ENCODE results near the gene DIP2C.

Gene DIP2C

DNA sequence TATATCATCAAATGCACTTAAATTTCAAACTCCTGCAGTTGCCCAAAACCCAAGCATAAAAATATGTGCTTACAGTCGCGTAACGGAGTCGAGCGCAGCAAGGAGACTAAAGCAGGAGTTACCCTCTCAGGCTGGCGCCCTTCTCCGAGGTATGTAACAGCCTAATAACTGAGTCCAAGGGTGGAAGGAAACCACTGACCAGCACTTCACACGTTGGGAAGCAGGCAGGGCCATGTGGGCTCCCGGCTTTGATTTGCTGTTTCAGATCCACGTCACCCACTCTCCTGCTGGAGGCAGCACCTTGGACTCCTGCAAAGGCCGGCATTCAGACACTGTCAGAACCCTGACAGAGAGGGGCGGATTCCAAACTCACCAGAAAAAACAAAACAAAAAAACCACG, 123.8 kb downstream of the DIP2C start:
- FAIRE-seq: no peak

DNA sequence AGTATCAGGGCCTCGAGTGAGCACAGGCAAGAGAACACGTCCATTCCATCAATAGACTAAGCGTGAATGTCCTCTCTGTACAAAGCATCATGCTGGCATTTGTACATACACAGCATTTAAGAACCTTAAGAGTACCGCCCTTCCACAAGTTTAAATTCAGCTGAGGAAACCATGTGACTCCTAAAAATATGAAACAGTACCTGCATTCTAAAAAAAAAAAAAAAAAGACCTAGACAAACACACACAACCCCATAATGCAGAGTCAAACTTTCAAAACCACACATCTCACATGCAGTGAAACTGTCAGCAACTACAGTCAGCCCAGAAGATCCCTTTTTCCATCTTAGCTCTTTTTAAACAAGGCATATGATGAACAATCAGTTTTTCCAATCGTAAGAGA, 124.3 kb downstream of the DIP2C start:
- no peak for FAIRE-seq

DNA sequence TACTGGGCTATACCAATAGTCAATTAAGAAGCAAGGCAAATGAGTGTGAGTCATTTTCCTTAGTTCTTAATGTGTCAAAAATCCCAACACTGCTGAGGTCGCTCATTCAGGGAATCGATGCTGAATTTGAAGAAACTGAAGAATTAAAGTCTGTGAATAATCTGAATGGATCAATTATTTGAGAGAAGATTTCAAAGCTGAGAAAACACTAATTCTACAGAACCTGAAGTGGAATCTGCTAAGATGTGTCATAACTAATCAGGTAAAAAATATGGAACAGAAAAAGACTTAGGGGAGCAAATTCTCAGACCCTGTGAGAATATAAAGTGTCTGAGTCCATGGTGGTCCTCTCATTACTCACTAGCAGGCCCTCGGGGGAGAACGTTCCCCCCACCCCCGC, 125.6 kb downstream of the DIP2C start:
- FAIRE-seq: no peak

DNA sequence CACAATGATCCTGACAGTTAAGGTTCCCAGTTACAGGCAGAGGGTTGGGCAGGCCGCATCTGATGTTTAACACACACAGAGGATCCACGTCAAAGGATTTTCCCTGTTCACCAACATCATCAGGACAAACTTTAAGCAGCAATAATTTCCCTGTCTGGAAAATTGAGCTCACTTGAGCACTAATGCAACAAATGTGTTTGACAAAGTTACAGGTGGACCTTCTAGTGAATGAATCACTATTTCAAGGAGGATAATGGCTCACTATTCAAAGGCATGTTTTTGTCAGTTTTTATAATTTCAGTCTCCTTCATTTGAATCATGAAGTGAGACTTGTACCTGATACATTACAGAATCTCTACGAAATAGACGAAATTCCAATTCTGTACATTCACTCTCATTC, 127.3 kb downstream of the DIP2C start:
- FAIRE-seq: no peak

DNA sequence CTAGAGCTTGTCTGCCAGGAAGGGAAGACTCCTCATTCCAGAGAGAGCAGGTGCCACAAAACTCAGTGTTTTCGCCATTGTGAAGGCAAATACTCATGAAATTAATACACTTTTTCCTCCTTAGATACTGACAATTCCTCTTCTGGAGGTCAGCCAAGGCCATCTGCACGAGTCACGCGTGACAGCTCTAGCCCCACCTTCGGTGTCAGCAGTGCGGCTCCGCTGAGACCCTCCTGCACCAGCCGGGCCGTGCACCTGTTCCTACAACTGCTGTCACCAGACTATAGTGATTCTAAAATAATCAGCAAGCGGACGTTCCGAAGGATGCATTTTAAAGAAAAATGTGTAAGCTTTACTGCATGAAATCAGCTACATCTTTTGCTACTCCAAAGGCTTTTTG, 127.7 kb downstream of the DIP2C start:
- no peak for FAIRE-seq

DNA sequence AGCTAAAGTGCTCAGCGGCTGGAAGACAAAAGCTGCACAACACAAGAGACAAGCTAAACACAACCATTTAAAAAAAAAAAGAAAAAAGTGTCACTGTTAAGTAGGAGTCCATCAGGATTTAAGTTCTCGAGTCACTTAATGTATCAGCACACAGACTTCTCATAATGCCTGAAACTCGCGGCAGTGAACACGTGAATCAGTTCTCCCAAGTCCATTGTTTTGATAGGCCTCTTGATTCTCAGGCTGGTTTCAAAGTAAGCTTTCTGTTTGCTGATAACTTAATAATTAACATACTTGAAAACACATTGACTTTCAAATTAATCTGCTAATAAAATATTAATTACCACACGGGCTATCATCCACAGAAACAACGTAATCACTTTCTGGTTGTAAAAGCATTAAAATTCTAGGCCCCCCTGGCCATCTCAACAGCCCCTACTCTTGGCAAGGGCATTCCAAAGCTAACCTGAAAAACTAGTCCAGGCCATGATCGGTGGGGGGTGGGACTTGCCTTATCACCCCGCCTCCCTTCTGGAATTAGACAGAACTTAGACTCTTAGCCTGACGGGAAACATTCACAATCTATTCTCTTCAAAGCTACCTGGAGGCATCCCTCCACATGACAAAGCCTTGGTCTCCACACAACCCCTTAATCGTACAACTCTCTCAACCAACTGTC, 129.0 kb downstream of the DIP2C start:
- FAIRE-seq: no peak

DNA sequence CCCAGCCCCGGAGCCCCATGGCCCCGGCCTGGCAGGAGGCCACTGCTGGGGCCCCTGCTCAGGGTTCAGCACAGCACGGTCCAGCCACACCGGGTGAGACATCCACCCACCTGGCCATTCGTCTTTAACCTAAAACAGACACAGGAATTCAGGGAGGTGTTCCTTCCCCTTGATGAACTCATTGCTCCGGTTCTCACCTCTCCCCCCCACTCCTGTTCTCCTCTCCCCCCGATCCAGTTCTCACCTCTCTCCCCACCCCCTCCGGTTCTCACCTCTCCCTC, 129.8 kb downstream of the DIP2C start:
- no peak for FAIRE-seq

DNA sequence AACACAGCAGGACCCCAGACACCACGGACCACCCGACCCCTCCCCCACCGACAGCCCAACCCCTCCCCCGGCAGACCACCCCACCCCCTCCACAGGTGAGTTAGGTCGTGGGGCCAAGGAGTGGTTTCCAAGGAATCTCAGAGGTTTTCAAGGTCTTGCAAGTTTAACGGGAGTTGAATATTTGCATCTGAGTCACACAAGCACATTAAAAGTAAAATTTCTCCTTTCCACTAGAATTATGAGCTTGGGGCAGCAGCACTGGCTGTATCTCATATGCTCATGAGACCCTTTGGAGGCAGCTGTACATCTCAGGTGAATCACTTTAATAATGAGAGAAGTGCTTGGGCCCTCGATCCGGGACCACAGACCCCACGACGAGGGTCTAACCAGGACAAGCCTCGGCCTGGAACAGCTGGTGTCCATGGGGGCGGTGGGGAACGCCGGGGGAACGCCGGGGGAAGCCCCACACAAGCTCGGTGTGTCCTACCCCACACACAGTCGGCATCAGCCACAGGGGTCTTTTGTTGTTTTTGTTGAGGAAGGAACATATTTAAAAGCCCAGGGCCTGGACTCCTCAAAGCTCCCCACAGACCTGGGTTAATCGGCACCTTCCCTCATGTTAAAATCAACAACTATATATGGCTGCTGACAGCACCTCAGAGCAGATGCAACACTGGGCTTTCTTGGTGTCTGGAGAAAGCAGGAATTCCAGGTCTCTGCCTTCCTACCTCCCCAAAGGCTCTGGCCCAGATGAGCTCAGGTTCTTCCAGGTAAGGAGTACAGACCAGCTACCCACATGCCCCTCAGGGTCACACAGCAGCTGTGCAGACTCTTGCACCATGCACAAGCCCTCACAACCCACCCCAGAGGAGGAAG, 130.3 kb downstream of the DIP2C start:
- no peak for FAIRE-seq

DNA sequence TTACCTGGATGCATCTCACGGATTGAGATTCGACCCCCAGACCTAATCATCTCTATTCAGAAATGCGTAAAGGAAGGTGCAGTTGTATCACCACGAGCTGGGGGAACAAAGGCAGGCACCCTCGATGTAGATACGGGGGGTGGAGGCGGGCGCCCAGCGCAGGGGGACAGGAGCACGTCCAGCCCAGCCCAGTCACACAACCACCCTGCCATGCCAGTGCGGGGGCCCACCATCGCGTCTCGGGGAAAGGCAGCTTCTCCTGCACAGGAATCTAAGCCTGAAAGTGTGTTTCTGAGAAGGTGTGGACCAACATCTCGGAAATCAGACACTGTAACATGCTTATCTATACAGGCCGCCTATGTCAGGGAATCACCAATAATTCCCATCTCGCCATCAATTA, 131.1 kb downstream of the DIP2C start:
- FAIRE-seq: no peak

DNA sequence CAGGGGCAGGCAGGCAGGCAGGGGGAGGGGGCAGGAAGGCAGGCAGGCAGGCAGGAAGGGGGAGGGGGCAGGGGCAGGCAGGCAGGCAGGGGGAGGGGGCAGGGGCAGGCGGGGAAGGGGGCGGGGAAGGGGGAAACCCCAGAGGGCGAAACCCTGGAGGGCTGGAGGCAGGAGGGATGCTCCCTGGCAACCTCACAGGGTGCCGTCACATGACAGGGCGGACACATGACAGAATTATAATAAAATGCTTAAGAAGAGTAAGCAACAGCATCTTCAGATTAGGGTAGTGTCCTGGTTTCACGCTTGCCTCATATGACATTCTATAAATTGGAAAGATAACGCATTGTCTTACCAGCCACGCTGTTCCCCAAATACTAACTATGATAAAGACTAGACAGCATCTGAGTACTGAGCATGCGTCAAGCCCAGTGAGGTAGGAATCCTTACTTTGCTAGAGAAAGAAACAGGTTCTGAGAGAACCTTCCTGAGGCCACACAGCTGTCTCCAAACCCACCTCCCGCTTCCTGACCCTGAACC, 131.6 kb downstream of the DIP2C start:
- no peak for FAIRE-seq

DNA sequence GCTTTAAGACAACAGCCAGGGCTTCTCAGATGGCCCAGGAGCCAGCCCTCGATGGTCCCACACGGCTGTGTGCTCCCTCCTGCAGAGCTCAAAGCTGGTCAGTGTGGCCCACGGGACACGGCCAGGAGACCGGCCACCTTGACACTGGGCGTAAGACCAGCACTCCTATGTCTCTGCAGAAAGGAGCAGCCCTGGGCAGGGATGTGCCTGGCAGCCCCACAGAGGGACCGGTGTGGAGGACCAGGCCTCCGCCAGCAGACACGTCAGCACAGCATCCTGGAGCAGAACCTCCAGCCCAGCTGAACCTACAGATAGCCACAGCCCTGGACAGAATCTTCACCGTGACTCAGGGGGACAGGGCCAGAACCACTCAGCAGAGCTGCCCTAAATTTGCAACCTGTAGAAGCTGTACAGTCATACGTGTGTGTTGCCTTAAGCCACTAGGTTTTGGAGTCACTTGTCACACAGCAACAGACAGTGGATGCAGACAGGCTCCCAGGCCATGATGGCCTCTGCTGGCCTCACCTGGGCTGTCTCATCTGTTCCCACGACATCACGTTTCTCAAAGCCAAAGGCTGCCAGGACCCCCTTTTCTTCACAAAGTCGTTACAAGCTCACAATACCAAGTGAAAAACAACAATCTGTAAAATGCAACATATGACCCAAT, 132.4 kb downstream of the DIP2C start:
- FAIRE-seq: no peak

DNA sequence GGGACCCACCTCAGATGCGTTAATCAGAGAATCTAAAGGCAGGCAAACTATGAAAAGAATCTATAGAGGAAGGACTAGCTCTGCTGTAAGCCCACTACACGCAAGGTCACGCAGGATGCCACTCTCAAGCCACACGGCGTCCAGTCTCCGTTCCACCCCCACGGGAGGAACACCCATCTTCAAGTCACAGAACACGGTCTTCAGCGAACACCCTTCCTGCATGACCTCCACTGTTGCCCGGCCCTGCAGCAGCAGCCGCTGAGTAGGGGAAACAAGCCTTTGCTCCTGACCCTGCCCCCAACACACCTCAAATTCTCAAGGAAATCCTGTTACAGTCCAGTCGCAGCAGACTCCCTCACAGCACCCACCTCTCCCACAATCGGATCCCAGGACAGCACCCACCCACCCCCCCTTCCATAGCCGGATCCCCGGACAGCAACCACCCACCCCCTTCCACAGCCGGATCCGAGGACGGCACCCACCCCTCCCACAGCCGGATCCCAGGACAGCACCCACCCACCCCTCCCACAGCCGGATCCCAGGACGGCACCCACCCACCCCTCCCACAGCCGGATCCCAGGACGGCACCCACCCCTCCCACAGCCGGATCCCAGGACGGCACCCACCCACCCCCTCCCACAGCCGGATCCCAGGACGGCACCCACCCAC, 133.7 kb downstream of the DIP2C start:
- FAIRE-seq: no peak

DNA sequence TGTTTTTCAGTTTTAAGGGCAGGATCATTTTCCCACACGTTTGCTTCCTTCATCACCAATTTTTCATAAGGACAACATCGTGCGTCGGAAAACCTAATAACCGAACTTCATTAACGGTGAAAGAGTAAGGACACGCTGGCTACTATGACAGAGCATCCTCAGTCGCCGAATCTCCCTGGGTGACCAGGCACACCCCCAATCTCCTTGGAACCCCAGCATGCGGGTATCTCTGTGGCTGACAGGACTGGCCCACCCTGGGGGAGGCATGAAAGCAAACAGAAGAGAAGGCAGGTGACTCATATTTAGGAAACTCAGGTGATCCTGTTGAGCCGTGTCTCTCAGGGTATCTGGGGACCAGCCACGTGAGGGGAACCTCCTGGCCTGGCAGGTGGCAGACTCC, 134.2 kb downstream of the DIP2C start:
- FAIRE-seq: no peak

DNA sequence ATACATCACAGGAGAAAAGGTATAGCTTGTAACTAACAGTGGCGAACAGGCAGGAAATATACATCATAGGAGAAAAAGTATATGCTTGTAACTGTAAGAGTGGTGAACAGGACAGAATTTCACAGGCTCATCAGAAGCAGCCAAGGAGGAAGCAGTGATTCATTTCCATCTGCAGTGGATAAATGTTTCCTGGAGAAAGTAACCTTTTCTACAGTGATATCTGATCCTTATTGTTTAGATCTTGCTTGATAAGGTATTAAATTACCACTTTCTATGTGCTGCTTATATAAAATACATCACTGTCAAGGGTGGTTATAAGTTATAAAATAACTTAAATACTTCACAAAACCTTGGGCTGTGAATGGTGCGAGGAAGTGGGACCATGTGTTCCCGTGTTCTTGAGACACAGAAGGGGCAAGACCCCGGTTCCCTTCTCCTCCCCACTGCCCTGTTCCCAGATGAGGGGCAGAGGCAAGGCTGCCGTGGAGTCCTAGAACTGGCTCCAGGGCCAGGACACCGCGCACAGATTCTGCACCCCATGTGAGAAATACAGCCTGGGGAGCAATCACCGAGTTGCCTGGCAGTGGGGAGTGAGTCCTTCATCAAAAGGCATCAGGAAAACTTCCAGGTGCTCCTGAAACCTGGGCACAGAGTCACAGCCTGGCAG, 135.2 kb downstream of the DIP2C start:
- FAIRE-seq: no peak

DNA sequence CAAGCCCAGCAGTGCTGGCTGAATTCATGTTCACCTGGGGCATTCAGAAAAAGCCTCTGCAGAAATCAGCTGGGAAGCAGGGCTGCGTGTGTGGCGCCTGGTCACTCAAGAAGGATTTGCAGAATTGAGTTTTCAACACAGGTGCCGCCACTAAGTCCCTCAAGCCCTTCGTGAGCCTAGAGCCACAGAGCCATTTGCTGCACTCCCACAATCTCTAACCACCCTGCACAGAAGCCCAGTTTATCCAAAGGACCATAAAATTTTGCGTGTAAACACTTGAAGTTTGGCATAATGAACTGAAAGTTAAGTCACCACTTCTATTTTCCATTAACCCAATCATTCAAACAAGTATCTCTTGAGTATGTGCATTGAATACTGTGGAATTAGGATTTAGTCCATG, 136.2 kb downstream of the DIP2C start:
- FAIRE-seq: no peak

DNA sequence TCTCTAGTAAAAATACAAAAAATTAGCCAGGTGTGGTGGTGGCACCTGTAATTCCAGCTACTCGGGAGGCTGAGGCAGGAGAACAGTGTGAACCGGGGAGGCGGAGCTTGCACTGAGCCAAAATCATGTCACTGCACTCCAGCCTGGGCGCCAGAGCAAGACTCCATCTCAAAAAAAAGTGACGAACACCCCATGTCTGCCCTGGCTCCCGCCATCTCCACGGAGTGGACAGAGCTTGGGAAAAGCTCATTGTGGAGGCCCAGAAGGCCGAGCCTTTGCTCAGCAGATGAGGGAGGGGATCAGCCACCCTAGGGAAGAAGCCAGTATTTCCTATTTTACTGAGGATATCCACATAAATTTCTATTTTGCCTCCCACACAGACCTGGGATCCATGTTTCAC, 136.8 kb downstream of the DIP2C start:
- no peak for FAIRE-seq

DNA sequence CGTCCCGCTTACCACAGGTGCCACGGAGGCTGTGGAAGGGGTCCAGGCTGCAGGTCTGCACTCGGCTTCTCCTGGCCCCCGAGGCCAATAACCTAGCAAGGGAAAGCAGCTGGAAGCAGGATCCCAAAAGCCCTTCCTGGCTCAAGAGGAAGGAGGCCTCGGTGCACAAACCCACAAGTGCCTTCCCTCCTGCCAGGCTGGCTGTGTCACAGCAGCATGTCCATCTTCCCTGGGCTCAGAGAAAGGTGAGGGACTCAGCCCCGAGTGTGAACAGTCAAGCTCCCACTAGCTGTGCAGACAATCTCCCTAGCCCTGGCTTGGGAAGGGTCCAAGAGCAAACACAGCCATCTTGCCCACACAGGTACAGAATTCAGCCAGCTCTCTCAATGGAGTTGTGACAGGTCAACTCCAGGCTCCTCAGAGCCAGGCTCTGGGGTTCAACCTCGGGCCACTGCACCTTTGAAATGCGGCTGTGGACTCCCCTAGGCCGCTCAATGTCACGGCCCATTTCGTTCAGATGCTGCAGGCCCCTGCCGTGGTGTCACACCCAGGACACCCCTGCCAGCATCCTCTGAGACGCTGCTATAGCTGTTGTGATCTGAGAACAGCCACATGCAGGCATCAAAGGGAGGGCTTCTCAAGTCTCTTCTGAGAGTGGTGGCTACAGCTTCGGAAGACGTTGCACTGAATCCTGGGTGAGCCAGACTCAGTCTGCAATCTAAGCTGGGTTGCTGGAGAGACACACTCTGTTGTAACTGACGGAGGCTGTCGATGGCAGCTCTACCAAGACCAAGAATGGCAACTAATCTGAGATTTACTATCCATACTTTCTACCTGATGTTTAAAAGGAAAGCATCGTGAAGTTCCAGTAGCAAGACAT, 137.9 kb downstream of the DIP2C start:
- no peak for FAIRE-seq

DNA sequence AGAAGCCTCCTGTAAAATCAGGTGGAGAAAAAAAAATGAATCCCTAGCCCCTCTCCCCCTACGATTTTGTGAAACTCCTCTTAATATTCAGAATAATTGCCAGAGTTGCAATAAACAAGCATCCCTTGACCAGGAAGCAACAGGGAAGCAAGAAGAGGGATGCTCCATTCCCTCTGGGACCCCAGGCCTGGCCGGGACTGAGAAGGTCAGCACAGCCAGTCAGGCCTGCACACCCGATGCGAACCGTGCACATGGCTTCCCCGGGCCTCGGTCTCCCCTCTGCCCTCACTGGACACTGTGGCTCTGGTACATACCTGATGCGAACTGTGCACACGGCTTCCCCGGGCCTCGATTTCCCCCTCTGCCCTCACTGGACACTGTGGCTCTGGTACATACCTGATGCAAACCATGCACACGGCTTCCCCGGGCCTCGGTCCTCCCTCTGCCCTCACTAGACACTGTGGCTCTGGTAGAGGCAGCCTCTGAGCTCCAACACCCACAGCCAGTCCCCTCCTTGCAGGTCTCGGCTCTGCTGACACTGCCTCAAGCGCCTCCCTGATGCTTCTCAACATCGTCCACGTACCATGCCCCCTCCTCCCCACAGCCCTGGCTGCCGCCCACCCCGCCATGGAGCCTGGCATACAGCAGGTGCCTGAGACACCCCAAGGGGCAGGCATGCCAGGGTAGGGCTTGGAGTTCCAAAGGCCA, 138.6 kb downstream of the DIP2C start:
- no peak for FAIRE-seq

DNA sequence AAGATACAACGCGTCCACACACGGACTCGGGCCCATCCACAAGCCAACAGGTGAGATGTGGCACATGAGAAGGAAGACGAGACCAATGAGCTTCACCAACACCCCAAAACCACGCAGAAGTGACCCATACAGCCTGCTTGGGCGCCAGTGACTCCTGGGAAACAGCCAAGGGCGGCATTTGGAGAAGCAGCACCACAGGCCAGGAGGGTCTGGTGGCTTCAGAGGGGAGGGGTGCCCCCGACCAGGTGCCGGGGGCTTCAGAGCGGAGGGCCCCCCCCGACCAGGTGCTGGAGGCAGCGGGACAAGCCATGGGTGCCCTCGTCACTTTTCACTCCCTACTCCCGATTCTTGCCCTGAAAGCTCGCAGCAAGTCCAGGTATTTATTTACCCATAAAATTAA, 140.1 kb downstream of the DIP2C start:
- FAIRE-seq: no peak

DNA sequence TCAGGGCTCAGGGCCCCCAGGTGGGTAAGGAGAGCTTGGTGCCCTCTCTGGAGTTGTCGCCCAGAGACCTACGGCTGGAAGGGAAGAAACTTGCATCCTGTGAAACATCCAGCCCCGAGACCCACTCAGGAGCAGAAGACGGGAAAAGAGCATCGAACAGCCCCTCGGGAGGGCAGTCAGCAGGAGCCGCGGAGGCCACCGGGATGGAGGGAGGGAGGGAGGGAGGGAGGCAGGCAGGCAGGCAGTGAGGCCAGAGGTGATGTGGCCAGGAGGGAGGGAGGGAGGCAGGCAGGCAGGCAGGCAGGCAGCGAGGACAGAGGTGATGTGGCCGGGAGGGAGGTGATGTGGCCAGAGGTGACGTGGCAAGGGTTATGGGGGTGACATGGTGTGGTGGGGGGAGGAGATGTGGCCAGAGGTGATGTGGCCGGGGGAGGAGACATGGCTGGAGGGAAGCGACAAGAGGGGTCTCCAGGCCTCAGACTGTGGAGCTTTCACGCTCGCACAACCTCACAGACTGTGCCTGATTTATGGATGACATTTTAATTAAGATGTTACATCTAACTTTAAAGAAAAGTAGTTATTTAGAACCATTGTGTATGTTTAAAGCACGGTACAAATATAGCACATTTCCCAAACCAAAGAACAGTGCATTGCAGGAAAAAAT, 141.1 kb downstream of the DIP2C start:
- FAIRE-seq: no peak

Data from colon (tissue), 2 donors.